Right forelimb (tissue), 1 donor: ENCODE data around the gene ADD2.
A peak's percentile ranks its signal among the peaks of the same experiment; 100 is the strongest.
"Not testable (repeated sequence)": the region's sequence is repeated elsewhere in the genome, so short reads cannot be mapped to it uniquely, and the experiment has no call there.

Experiments used
- DNase-seq: peaks from one replicate; pipeline ENCODE4 v3.0.0-alpha.2; 2018

The ADD2 gene

DNA sequence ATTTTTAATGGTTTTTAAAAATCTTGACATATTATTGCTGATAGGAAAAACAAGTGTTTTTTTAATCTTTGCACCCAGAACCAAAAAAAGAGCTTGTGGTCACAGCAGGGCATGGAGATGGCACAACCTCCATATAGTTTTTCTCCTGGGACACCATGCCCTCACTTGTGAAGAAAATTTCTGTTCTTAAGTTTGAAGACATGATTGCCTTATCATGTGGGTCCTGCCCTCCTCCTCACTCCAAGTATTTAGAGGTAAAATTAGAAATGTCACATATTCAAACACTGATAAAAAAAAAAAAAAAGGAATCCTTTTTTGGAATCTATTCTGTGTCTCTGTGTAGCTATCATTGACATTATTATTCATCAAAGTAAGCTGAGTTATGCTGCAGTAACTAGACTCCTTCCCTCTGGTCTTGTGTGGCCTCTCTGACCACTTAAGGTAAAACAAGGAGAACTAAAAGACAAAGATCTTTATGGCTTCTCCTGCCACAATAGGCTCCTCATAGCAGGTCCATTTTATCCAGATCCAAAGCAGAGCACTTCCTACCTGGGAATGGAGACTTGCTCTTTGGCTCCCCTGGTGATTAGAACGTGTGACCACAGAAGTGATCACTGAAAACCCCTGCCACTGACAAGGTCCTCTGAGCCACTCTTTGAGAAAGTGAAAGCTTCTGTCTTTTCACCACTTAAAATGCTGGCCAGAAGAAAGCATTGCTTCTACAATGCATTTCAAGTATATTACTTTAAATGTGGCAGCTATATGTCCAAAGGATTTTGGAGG, 19.8 kb downstream of the ADD2 start:
- no peak for DNase-seq

DNA sequence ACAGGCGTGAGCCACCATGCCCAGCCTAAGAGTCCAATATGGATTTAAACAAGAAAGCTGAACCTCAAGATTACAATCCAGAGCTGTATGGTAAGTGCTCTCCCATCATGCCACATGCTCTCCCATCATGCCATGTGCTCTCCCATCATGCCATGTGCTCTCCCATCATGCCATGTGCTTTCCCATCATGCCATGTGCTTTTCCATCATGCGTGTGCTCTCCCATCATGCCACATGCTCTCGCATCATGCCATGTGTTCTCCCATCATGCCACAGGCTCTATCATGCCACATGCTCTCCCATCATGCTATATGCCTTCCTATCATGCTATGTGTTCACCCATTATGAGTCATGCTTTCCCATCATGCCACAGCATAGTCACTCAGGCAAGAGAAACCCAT, 20.7 kb downstream of the ADD2 start:
- DNase-seq, result no peak

DNA sequence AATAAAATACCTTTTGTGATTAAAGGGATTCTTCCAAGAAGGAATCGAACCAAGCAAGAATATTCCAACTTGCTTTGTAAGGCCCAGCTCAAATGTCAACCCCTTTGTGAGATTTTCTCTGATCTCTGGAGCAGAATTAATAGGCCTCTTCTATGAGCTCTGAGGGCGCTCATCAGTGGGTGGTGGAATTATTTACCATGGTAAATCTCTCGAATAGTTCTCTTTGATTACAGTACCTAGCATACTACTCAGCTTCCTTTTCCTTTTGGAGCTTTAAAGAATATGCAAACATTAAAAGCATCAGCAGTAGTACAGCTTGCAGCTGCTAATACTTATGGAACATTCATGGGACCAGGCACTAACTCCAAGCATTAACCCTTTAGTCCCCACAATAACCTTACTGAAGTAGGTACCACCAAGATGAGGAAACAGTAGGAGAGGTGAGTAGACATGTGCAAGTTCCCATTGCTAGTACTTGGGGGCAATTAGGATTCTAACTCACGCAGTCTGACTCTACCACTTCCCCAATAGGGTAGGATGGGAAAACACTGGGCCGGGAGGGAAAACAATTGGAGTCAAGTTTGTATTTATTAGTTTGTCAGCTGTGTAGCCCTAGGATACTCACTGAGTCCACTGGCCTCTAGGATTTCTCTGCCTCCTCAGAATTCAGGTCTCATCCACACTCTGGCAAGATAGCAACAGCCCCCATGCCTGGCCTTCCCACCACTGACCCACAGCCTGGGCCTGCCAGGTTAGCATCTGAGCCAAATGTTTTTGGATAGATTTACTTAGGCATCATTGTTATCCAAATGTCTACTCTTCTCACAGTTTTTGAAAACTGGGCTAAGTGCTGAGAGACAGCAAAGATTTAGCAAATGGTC, 21.7 kb downstream of the ADD2 start:
- no peak for DNase-seq

DNA sequence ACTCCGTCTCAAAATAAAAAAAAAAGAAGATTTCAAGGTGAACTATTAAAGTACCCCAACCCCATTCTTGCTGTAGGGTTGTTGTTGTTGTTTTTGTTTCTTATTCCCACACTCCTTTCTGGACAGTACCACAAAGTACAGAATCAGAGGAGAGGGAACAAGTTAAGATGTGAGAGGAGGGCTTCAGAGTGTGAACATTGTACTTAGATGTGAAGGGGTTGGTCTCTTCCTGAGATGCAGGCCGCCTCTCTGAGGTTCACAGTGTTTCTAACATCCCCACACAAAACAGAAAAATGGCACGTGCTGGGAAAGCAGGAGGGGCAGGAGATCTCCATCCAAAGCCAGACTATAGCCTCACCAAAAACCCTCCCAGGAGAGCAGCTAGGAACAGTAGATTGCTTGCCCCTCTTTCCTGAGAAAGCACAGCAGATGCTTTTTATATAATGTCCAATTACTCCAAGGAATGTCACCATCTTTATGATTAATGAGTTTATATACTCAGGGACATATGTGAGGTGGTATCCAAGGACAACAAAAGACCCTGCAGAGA, 22.6 kb downstream of the ADD2 start:
- DNase-seq, result no peak

DNA sequence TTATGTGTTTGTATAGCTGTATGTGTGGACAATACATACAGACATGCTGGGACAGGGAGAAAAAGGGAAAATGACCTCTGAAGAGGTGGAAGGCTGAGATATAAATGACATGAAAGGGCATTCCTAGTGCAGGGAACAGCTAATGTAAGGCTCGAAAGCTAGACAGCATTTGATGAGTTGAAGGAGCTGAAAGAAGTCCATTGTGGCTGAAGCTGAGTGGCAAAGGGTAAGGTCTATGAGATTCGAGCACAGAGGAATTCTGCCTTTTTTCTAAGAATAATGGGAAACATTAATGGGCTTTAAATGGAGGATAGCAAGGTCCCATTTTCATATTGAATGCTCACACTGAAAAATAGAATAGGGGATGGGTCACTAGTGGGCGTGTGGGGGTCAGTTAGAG, 23.6 kb downstream of the ADD2 start:
- DNase-seq, result no peak

DNA sequence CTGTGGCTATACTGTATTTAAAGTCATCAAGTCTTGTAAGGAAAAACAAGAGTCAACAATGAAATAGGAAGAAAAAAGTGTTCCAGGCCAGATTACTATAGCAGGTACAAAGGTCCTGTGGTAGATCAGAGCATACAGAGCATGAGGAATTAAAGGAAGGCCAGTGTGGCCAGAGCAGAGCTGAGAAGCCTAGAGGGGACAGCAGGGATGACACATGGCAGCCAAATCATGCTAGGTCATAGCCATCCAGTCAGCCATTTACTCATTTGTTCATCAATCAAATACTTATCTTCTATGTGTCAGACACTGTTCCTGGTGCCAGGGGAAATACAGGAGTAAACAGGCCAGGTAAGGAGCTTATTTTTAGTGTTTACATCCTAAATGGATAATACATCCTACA, 24.3 kb downstream of the ADD2 start:
- DNase-seq, result no peak

DNA sequence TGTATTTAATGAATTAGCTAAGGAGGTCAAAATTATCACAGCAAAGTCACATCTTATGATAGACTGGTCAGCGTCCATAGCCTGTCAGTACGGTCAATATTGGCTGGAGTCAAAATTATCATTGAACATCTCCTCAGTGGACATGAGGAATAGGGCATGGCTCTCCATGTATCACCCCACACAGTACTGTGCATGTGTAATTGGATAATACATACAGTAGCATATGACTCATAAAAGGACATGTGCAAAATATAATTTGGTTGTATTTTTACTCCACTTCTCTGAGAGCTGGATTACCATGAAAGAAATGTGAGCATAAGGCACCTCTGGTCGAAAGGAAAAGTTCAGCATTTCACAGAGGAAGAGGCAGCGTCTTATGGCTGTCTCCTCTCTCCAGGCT, 24.9 kb downstream of the ADD2 start:
- no peak for DNase-seq

DNA sequence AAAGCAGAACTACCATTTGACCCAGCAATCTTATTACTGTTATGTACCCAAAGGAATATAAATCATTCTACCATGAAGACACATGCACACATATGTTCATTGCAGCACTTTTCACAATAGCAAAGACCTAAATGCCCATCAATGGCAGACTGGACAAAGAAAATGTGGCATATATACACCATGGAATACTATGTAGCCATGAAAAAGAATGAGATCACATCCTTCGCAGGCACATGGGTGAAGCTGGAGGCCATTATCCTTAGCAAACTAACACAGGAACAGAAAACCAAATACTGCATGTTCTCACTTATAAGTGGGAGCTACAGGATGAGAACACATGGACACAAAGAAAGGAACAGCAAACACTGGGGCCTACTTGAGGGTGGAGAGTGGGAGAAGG, 28.5 kb downstream of the ADD2 start:
- not testable (repeated sequence) for DNase-seq

DNA sequence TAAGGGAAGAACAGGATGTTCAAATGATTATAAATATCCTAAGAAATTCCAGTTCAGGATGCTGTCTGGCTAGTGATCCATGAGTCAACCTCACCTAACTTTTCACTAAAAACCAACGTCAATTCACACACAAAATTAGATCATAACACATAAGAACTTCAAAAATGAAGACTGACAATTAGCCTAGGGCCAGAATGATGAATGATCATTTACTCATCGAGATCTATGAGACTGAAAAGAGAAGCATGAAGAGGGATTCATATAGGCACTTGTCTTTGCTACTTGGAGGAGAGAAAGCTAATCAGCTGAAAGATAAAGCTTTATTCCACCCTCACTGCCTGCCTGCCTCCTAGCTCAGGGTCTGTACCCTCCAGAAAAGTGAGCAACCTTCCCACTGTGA, 29.8 kb downstream of the ADD2 start:
- no peak for DNase-seq

DNA sequence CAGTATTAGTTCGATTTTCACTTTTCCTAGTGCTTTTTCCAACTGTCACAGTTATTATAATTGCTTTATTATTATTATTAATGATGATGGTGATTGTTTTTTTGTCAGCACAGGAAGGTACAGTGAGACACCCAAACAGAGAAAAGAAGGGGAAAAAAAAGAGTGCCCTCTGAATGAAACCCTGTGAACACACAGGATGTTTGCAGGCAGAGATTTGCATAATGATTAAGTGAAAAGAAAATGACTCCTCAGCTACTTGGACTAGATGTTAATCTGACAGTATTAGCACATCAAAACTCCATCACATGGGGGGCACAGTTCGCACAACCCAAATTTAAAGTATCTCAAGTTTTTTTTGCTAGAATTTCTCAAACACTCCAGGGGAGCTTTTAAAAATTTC, 32.9 kb downstream of the ADD2 start:
- no peak for DNase-seq

DNA sequence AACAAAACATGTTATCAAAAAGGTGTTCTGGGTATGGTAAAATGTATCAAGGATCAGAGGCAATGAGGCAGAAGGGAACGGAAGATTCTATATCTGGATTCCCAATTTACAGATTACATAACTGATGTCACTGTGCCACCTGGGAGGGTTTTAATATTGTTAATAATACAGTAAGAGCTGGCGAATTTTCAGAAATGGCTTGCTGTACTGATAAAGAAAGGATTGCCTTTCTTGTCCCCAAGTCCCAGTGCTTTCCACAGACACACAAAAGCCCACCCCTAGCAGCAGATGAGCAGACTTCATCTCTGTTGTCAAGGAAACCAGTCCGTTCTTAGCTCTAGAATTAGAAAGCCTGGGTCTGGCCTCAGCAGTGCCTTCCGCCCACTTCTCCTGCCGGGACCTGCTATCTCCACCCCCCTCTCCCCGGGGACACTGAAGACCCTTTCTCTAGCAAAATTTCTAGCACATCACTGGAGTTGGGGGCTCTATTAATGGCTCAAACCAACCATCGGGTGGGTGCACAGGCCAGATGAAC, 34.3 kb downstream of the ADD2 start:
- DNase-seq, result no peak

DNA sequence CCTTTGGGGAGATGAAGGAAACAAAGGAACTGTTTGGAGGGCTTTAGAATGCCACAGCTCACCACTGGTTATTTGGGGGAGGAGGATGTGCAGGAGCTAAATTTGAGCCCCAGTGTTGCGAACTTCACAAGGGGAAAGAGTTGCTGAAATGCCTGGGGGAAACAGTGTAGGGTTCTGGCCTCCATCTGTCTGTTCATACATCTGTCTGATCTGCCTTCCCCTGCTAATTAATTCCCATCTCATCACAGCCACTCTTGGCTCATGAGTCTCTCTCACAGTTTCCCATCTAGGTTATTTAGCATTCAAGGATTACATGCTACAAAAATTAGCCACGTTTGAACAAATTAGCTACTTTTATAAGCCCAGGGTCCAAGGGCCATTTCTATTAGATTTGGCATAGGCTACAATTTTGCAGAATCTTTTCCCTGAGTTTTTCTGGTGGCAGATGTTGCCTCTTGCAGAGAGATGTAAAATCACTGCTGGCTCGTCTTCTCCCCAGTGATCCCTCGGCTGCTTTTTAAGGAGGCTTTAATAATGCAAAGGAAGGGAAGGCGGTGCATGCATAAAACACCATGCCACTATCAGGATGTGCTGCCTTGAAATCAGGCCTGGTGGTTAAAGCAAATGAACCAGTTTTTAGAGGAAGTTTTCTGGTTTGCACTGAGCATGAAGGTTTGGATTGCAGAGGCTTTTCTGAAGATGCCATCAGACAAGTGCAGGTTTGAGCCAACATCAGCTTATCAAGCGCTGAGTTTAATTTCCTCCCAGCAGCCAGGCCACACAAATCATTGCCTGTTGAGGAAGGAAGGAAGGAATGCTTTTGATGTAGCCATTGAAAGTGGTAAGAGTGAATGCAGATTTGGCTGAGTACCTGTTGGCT, 35.0 kb downstream of the ADD2 start:
- no peak for DNase-seq

DNA sequence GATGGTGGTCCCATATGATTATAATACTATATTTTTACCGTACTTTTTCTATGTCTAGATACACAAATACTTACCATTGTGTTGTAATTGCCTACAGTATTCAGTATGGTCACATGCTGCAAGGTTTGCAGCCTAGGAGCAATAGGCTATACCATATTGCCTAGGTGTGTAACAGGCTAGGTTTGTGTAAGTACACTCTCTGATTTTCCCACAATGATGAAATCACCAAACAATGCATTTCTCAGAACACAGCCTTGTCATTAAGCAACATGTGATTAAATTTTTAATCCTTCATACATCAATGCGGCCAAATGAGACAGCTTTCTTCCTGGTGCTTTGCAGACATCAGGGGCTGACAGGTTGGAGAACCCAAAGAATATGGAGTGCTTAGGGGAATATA, 37.3 kb downstream of the ADD2 start:
- no peak for DNase-seq

DNA sequence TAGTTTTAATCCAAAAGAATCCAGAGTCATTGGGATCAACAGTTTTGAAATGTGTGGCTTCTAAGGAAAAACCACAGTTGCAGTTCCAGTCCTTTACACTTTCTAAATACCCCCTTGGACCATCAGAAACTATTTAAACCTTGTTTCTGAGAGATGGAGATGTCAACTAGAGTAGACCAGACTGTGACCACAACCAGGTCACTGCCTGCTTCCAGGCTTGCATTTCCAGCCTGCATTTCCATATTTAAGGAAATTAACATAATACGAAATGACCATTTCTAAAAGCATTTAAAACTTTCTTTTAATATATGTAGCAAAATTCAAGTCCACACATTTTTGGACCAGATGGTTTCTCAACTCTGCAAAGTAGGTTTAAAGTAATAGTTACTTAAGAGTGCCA, 38.4 kb downstream of the ADD2 start:
- DNase-seq, result no peak

DNA sequence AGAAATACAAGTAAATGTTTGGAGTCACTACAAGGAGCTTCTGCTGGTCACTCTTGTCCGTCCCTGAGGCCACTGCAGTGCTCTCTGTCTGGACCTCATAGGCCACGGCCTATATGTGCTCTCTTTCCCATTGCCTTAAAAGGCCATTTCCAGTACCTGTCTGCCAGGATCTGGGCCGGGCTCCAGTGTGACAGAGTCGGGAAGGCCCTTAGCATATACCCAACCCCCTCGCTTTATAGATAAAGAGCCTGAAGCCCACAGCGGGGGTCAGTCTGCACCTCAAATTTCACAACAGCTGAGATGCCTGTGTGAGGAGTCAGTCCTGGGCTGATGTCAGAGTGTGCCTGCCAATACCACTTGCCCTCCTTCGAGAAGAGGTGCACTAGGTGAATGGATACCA, 39.9 kb downstream of the ADD2 start:
- DNase-seq, result no peak

DNA sequence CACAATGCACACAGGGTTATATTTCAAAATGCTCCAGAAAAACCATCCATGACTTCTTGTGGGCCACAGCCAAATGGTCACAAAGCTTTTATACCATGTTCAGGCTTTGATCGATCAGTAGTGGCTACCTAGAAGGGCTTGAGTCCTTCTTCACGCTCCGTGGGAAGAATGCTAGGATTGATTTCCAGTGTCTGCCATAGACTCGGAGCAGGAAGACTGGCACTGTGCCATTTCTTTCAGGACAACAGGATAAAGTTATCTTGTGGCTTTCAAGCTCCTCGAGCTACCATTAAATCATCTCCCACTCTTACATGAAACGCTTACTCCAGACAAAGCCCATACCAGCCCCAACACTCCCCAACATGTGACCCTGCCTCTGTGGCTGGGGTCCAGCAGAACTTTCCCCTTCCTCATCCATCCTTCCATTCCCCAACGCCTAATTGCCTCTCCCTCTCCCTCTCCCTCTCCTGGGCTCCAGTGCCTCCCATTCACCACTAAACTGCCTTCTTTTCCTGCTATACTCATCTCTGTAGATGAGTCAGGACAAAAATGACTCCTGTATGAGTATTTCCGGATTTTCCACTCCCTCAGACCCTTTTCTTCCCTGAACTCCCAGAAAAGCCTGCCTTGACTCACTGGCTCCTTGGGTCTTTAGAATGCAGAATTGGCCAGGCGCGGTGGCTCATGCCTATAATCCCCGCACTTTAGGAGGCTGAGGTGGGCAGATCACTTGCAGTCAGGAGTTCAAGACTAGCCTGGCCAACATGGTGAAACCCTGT, 40.9 kb downstream of the ADD2 start:
- DNase-seq, result no peak

DNA sequence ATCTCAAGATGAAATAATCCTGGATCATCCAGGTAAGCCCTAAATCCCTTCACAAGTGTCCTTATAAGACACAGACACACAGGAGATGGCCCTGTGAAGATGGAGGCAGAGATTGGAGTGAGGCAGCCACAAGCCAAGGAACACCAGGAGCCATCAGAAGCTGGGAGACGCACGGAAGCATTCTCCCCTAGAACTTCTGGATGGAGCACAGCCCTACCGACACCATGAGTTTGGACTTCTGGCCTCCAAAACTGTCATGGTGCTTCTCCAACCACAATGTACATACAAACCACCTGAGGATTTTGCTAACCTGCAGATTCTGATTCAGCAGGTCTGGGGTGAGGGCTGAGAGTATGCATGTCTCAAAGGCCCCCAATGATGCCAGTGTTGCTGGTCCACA, 42.5 kb downstream of the ADD2 start:
- DNase-seq, result no peak

DNA sequence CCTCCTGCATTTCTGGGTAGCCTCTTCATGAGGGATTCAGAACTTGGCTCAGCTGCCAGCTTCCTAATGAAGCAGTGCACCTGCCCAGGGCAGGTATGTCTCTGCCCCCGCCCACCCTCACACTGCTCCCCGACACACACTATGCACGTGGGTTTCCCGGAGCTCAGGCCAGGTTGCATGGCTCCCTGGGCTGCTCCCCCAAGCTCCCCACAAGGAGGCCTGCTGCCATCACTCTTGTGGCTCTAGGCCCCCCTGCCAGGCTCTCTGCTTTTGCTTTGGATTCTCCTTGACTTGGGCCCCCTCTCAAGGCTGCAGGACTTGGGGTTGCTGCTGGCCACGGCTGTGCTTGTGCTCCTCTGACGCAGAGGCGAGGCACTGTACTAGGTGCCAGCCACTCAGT, 43.6 kb downstream of the ADD2 start:
- peak; percentile 17 for DNase-seq

DNA sequence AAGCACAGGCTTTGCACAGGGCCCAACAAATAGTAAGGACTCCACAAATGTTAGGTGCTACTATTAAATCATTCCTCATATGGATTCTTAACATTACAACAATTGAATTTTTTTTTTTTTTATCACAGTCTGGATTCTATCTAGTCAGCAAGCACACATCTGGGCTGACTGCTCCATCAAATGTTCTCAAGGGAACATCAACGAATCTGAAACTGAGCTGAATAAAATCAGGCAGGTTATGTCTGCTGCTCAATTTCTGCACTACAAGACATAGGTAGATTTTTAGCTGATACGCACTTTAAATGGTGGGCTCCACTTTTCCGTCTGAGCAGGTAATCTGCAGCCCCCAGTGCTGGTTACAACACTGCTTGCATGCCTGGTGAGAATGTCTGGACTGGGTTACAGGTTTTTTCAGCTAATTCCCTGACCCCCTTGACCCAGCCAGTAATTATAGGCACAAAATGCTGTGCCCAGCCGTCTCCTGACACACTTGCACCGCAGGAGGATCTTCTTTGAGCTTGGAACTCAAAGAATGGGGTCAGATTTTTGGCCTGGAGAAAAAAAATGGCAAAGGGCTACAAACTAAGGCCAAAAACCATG, 44.6 kb downstream of the ADD2 start:
- DNase-seq, result no peak

DNA sequence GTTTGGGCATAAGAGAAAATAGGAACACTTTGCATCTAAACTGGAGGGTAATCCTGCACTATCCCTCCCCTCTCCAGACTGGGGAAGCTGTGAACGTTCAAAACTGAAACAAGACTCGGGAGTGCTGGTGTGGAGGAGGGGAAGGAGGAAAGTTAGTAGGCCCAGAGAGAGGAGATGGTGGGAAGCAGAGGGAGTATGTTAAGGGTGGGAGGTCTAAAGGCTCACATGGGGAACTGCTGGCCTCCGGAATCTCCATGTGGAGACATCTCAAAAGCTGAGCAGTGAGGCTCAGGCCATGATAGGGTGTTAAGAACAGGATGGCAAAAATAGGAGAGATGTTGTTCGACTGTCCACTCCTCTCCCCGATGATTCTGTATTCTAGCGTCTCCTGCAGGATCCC, 47.9 kb downstream of the ADD2 start:
- no peak for DNase-seq

DNA sequence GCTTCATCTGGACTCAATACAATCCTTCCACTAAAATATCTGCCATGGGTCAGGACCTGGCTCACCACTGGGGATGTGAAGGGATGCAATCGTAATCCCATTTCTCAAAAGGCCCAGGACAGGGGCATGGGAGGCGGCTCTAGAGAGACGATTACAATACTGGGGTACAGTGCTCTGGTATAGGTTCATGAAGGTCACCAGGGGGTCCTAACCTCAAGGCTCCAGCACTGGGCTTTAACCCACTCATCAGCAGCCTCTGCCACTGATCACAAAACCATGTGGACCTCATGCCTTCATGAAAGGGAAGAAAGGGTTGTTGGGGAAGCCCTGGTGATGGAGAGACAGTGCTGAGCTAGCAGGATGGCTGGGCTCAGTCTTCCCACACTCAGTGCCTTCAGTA, 48.8 kb downstream of the ADD2 start:
- peak; percentile 23 for DNase-seq

DNA sequence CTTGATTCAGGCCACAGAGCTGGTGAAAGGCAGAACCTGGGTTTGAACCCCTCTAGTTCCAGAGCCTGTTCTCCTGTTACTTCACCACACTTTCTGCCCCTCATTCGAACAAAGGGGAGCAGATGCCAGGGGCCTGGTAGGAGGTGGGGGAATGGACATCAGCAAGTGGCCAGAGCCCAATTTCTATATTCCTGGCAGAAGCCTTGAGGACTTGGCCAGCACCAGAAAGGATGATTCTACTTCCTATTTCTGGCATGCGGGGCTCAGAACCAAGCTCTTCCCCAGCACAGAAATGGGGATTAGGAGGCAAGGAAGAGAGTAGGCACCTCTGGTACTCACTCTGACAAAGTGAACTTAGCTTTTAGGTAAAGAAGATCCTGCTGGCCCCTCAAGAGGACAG, 49.3 kb downstream of the ADD2 start:
- DNase-seq, result peak; percentile 20
